Measurements from ENCODE around the gene CSF1.
"Not testable (repeated sequence)": the region's sequence is repeated elsewhere in the genome, so short reads cannot be mapped to it uniquely, and the experiment has no call there.

Gene CSF1

DNA sequence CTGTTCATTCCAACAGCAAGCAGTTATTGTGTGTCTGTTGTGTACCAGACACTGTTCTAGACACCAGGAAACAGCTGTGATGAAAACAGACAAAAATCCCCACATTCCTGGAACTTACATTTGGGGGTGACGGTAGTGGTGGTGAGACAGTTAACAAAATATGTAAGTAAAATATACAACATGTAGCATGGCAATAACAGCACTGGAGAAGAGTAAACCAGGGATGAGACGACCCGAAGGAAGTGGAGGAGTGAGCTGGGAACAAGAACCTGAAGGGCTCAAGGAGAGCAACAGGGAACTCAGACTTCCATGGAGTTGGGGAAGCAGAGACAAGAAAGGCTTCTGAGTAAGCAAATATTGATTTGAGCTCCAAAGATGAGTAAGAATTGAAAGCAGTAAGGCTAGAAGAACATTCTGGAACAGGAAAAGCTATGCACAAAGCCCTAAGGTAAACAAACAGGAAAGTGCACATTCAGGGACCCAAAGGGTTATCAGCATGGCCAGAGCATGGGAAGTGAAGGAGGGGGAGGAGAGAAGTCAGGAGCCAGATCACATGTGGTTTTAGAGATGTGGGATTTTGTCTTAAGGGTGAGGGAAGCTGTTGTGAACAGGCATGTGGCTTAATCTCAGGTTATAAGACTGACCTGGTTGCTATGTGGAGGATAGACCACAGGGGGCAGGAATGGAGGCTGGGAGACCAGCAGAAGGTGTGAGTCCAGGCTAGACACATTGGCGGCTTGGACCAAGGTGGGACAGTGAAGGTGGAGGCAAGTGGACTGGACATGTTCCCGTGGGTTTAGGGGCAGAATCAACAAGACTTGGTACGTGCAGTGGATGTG is 7.3 kb downstream of the CSF1 start:
- in situ Hi-C loops (cut with MboI; ENCODE audit: low sequenced_read_pairs), result no loop called here

DNA sequence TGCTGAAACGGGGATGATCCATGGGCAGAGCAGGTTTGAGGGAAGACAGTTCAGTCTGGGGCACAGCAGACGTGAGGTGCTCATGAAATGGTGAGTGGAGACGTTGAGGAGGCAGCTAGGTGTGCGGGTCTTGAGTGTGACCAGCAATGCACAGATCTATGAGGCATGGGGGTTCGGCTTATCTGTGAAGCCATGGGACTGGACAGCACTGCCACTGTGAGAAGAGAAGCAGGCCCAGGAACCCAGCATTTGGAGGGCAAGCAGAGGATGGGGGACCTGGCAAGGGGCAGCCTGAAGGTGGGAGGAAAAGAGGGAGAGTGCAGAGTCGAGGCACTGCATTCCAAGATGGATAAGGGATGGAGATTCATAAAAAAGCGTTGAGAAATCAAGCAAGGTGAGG is 8.0 kb downstream of the CSF1 start:
- in situ Hi-C loops (cut with MboI; ENCODE audit: low sequenced_read_pairs), result no loop called here

DNA sequence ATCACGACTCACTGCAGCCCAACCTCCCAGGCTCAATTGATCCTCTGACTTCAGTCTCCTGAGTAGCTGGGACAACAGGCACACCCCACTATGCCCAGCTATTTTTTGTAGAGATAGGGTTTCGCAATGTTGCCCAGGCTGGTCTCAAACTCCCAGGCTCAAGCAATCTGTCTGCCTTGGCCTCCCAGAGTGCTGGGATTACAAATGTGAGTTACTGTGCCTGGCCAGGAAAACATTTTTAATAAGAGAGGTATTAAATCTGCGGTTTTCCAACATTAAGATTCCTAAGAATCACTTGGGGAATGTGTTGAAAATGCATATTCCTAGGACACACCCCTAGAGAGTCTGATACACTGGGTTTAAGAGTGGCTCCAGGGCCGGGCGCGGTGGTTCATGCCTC is 8.7 kb downstream of the CSF1 start:
- in situ Hi-C loops (cut with MboI; ENCODE audit: low sequenced_read_pairs), result no loop called here

DNA sequence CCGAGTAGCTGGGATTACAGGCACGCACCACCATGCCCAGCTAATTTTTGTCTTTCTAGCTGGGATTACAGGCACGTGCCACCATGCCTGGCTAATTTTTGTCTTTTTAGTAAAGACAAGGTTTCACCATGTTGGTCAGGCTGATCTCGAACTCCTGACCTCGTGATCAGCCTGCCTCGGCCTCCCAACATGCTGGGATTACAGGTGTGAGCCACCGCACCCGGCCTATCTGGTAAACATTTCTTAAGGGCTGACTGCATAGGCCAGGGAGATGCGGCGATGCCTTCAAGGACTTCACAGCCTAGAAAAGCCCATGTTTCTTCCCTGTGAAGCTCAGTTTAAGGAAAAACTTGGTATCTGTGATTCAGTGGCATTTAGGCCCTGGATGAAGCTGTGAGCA is 9.7 kb downstream of the CSF1 start:
- in situ Hi-C loops (cut with MboI; ENCODE audit: low sequenced_read_pairs), result not testable (repeated sequence)

DNA sequence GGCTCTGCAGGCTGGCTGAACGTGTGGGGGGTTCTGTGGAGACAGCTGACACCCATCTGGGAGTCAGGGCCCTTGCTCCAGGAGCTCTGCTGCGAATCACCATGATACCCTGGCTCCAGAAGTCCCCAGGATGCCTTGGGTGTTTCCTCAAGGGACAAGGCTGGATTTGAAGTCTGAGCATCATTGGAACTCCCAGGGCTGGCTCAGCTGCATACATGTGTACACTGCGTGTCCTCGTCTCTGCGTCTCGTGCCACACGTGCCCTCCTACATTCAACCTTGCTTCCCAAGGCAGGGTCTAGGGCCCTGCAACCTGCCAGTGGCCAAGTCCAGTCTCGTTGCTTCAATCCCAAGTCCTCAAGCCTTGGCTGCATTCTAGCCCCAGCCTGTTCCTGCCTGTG is 11.7 kb downstream of the CSF1 start:
- in situ Hi-C loops (cut with MboI; ENCODE audit: low sequenced_read_pairs), result no loop called here

DNA sequence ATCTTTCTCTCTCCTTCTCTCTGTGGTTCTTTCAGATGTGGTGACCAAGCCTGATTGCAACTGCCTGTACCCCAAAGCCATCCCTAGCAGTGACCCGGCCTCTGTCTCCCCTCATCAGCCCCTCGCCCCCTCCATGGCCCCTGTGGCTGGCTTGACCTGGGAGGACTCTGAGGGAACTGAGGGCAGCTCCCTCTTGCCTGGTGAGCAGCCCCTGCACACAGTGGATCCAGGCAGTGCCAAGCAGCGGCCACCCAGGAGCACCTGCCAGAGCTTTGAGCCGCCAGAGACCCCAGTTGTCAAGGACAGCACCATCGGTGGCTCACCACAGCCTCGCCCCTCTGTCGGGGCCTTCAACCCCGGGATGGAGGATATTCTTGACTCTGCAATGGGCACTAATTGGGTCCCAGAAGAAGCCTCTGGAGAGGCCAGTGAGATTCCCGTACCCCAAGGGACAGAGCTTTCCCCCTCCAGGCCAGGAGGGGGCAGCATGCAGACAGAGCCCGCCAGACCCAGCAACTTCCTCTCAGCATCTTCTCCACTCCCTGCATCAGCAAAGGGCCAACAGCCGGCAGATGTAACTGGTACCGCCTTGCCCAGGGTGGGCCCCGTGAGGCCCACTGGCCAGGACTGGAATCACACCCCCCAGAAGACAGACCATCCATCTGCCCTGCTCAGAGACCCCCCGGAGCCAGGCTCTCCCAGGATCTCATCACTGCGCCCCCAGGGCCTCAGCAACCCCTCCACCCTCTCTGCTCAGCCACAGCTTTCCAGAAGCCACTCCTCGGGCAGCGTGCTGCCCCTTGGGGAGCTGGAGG is 12.7 kb downstream of the CSF1 start:
- in situ Hi-C loops (cut with MboI; ENCODE audit: low sequenced_read_pairs), result no loop called here

DNA sequence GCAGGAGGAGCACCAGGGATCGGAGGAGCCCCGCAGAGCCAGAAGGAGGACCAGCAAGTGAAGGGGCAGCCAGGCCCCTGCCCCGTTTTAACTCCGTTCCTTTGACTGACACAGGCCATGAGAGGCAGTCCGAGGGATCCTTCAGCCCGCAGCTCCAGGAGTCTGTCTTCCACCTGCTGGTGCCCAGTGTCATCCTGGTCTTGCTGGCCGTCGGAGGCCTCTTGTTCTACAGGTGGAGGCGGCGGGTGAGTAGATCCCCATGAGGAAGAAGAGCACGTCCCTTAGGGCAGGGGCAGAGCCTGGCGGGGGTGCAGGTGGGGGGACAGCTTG is 13.3 kb downstream of the CSF1 start:
- in situ Hi-C loops (cut with MboI; ENCODE audit: low sequenced_read_pairs), result no loop called here

DNA sequence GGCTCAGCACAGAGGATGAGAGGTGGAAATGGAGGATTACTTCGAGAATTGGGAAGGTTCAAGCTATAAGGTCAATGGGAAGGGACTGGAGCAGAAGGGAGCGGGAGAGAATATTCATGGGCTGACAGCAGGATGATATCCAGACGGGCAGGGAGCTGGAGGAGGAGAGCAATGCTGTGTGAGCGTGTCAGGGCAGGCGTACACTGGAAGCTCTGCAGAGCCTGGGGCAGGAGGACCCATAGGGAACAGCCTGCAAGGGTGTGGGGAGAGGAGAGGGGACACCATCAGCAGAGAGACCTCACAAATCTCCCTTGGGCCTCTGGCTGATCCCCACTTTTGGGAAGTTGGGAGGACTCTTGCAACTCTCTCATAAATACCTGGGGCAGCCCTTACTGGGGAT is 13.7 kb downstream of the CSF1 start:
- in situ Hi-C loops (cut with MboI; ENCODE audit: low sequenced_read_pairs), result no loop called here

DNA sequence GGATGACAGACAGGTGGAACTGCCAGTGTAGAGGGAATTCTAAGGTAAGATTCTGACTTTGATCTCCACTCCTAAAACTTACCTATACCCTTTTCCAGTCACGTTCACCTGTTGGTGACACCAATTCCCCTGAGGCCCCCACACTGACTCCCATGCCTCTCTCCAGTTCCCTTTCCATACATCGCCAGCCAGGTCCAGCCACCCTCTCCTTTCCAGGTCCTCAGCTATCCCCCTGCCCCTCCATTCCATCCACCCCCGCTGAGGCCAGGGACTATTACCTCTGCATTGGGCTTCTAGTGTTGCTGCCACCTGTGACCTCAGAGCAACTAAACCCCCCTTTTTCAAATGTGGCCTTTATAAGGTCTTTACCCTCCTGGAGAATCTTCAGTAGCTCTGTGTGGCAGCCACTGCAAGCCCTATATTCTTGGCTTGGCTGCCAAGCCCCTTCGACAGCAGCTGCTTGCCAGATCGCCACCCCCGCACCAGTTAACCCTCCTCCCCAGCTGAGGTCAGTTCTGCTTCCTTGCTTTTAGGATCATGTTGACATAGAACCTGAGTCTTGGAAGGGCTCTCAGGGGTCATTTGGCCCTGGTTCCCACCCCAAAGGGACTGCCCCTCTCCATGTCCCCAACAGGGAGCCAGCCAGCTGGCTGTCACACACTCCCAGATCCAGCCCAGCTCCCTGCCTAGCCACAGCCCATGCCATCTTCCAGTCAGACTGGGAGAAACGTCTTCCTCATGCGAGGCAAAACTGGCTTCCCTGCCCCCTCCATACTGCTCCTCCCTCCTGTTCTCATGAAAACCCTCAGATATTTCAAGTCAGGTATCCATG is 14.7 kb downstream of the CSF1 start:
- in situ Hi-C loops (cut with MboI; ENCODE audit: low sequenced_read_pairs), result no loop called here

DNA sequence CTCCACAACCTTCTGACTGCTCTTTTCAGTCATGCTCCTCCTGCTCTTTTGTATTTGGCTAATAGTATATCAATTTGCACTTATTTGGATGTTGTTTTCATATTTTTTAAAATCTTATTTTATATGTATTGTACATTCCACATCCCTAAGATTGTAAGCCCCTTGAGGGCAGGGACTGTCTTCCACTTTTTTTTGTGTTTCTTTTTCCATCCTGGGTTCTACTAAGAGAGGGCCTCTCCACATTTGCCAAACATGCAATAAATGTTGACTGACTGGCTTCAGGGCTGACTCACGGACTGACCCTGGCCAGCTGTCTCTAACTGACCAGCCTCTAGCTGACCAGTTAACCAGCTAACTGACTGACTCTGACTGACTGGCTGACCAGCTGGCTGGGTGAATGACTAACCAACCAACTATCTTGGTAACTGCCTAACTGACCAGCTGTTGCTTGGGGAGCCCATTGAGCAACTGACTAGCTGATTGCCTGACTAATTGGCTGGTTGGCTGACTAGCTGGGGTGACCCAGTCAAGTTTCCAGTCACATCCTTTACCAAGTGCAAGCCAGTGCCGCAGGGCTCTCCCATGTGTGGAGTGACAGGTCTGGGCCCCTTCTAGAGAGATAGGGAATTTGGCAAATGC is 16.1 kb downstream of the CSF1 start:
- in situ Hi-C loops (cut with MboI; ENCODE audit: low sequenced_read_pairs), result no loop called here

DNA sequence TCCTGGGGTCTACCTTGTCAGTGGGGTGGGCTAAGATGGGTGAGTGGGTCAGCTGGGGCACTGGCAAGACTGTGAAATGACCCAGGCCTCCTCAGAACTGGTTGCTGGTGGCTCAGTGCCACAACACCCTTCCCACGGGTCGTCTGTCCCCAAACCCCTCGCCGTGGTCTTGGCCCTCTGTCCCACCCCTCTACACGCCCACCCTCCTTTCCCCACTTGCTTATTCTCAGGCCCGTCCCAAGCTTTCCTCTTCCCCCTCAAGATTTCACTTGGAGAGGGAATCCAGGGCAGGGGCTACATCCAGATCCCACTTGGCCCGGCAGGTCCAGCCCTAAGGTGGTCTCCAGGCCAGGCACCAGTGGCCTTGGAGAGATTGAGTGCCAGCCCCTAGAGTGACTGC is 16.7 kb downstream of the CSF1 start:
- in situ Hi-C loops (cut with MboI; ENCODE audit: low sequenced_read_pairs), result no loop called here

DNA sequence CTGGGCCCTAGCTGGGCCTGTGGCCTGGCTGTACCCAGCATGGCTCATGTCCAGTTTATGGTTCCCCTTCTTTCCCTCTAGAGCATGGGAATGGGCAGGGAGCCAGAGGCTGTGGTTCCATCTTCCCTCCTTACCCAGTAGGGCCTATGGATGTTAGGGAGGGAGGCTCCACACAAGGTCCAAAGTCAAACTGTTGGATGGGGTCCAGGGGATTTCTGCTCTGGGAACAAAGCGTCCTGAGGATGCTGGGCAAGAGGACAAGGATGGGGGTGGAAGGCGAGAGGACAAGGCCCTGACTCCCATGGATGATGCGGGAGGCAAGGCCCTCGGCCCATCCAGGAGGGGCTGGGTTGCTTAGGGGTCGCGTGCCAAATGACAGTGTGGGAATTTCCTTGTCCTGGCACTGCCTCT is 17.3 kb downstream of the CSF1 start:
- in situ Hi-C loops (cut with MboI; ENCODE audit: low sequenced_read_pairs), result no loop called here

DNA sequence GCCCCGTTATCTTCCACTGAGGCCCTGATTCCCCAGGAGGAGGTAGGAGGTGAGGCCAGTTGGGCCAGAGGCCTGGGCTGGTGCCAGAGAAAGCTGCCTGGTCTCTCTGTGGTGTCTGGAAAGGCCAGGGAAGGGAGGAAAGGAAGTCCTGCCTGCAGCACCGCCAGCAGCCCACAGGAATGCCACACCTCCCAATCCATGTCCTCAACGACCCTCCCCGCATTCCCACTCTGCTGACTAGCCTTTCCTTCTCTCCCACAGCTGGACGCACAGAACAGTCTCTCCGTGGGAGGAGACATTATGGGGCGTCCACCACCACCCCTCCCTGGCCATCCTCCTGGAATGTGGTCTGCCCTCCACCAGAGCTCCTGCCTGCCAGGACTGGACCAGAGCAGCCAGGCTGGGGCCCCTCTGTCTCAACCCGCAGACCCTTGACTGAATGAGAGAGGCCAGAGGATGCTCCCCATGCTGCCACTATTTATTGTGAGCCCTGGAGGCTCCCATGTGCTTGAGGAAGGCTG is 18.0 kb downstream of the CSF1 start:
- in situ Hi-C loops (cut with MboI; ENCODE audit: low sequenced_read_pairs), result no loop called here

DNA sequence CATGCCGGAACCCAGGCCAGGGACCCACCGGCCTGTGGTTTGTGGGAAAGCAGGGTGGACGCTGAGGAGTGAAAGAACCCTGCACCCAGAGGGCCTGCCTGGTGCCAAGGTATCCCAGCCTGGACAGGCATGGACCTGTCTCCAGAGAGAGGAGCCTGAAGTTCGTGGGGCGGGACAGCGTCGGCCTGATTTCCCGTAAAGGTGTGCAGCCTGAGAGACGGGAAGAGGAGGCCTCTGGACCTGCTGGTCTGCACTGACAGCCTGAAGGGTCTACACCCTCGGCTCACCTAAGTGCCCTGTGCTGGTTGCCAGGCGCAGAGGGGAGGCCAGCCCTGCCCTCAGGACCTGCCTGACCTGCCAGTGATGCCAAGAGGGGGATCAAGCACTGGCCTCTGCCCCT is 18.5 kb downstream of the CSF1 start:
- in situ Hi-C loops (cut with MboI; ENCODE audit: low sequenced_read_pairs), result no loop called here

DNA sequence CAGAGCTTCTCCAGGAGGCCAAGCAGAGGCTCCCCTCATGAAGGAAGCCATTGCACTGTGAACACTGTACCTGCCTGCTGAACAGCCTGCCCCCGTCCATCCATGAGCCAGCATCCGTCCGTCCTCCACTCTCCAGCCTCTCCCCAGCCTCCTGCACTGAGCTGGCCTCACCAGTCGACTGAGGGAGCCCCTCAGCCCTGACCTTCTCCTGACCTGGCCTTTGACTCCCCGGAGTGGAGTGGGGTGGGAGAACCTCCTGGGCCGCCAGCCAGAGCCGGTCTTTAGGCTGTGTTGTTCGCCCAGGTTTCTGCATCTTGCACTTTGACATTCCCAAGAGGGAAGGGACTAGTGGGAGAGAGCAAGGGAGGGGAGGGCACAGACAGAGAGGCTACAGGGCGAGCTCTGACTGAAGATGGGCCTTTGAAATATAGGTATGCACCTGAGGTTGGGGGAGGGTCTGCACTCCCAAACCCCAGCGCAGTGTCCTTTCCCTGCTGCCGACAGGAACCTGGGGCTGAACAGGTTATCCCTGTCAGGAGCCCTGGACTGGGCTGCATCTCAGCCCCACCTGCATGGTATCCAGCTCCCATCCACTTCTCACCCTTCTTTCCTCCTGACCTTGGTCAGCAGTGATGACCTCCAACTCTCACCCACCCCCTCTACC is 19.1 kb downstream of the CSF1 start:
- in situ Hi-C loops (cut with MboI; ENCODE audit: low sequenced_read_pairs), result no loop called here

DNA sequence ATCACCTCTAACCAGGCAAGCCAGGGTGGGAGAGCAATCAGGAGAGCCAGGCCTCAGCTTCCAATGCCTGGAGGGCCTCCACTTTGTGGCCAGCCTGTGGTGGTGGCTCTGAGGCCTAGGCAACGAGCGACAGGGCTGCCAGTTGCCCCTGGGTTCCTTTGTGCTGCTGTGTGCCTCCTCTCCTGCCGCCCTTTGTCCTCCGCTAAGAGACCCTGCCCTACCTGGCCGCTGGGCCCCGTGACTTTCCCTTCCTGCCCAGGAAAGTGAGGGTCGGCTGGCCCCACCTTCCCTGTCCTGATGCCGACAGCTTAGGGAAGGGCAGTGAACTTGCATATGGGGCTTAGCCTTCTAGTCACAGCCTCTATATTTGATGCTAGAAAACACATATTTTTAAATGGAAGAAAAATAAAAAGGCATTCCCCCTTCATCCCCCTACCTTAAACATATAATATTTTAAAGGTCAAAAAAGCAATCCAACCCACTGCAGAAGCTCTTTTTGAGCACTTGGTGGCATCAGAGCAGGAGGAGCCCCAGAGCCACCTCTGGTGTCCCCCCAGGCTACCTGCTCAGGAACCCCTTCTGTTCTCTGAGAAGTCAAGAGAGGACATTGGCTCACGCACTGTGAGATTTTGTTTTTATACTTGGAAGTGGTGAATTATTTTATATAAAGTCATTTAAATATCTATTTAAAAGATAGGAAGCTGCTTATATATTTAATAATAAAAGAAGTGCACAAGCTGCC is 19.8 kb downstream of the CSF1 start:
- in situ Hi-C loops (cut with MboI; ENCODE audit: low sequenced_read_pairs), result no loop called here

DNA sequence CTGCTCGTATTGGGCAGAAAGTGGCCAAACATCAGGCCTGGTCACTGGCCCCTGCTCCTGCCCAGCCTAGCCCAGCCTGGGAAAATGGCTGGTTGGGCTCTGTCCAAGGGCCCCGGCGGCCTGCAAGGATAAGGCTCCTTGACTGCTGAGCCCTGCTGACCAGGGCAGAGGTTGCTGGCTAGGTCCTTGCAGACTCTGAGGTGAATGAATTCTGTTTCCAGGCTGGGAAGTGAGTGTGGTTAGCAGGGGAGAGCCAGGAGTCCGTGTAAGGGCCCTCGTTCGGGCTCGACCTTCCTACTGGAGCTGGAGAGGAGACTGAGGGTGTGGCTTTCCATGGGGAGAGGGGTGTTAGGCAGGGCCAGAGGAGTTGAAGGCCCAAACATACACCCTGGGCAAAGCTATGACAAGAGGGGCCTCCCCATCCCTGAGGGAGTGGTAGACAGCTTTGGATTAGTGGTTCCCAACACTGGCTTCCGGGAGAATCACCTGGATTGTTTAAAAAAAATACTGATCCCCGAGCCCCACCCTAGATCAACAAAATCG is 20.6 kb downstream of the CSF1 start:
- in situ Hi-C loops (cut with MboI; ENCODE audit: low sequenced_read_pairs), result no loop called here

DNA sequence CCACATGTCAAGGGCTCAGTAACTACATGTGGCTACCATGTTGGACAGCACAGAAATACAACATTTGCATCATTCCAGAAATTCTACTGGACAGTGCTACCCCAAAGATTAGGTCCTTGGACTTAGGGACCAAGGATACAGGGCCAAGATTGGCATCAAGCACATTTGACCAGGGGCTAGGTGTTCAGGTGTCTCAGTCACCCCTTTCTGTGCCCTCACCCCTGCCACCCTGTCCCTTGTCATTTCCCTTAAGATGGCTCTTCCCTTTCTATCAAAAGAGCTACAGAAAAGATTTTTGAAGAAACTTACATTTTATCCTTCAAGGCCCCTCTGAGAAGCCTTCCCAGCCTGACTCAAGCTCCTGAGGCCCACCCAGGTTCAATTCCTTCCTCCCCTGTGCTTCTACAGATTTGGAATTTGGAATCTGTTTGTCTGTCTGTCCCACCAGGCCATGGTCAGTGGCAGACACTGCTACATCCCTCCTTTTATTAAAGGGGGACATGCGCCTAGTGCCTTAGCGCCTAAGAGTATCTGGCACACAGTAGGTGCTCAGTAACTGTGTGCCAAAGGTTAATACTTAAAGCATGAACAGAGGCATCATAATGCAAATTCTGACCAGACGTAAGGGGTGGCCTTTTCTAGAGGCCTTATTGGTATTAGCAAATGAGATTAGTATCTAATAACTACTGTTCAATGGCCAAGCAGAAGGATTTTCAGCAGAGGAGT is 21.4 kb downstream of the CSF1 start:
- in situ Hi-C loops (cut with MboI; ENCODE audit: low sequenced_read_pairs), result no loop called here

DNA sequence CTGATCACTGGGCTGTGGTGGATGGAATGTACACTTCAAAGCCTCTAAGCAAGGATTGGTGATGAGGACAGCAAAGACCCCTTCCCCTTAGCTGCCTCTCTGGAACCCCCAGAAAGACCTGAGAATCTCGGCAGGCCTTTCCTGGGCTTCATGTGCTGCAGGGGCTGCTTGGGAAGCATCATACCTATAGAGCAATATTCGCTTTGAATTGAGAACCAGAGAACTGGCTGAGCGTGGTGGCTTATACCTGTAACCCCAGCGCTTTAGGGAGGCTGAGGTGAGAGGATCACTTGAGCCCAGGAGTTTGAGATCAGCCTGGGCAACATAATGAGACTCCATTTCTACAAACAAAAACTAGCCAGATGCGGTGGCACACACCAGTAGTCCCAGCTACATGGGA is 22.0 kb downstream of the CSF1 start:
- in situ Hi-C loops (cut with MboI; ENCODE audit: low sequenced_read_pairs), result no loop called here

Measured in hTERT RPE-1 (cell line).